GM18858 (cell line): ENCODE measurements around the gene POLR2C.

ENCODE experiments used
- ATAC-seq: cut with Tn5 transposase; IDR thresholded peaks from one replicate; pipeline ENCODE4 v1.9.1; 2021; ENCODE audit not compliant: unreplicated experiment

Gene POLR2C

GRCh38 chr16:57447186-57447962 lies 15.1 kb upstream of the POLR2C start, which contains the start of the genes CIAPIN1 and COQ9:
CIAPIN1 (minus strand) TSS chr16:57447385; CDS start chr16:57440928, 6,457 bp downstream.
COQ9 (plus strand) TSS chr16:57447479; CDS start chr16:57447506, 27 bp downstream.
- ATAC-seq = peak; percentile 90

GRCh38 chr16:57452021-57452420 lies 10.5 kb upstream of the POLR2C start:
- ATAC-seq = no peak

- ATAC-seq = no peak
These were observed 491 bp downstream of the POLR2C start for GRCh38 chr16:57462978-57463362.

GRCh38 chr16:57464523-57464922 lies 2.0 kb downstream of the POLR2C start:
- ATAC-seq = no peak

- ATAC-seq = no peak
These were observed 5.9 kb downstream of the POLR2C start for GRCh38 chr16:57468346-57468745.

- no peak for ATAC-seq
These were observed 6.6 kb downstream of the POLR2C start for GRCh38 chr16:57469046-57469445.

GRCh38 chr16:57469917-57470470 lies 7.5 kb downstream of the POLR2C start:
- no peak for ATAC-seq

GRCh38 chr16:57470711-57471110 lies 8.2 kb downstream of the POLR2C start:
- no peak for ATAC-seq

GRCh38 chr16:57471209-57471608 lies 8.7 kb downstream of the POLR2C start:
- ATAC-seq = no peak

GRCh38 chr16:57471852-57472664 lies 9.6 kb downstream of the POLR2C start:
- ATAC-seq = no peak

- no peak for ATAC-seq
These were observed 10.2 kb downstream of the POLR2C start for GRCh38 chr16:57472665-57473060.

- ATAC-seq = no peak
These were observed 10.8 kb downstream of the POLR2C start for GRCh38 chr16:57473176-57473840.

GRCh38 chr16:57473906-57474305 lies 11.4 kb downstream of the POLR2C start:
- ATAC-seq = no peak

- no peak for ATAC-seq
These were observed 12.5 kb downstream of the POLR2C start for GRCh38 chr16:57474671-57475661.

GRCh38 chr16:57475711-57476339 lies 13.3 kb downstream of the POLR2C start:
- ATAC-seq = peak; percentile 82

- ATAC-seq = no peak
These were observed 14.3 kb downstream of the POLR2C start for GRCh38 chr16:57476546-57477410.

GRCh38 chr16:57477531-57478202 lies 15.2 kb downstream of the POLR2C start:
- no peak for ATAC-seq
